Brain microvascular endothelial cell (primary cell): ENCODE measurements around the gene TTC16.

Experiments
- DNase-seq: peaks from one replicate; pipeline ENCODE4 v3.0.0-alpha.2; 2020
- H3K27ac ChIP-seq: fragments of 250-450 bp; sonication (Bioruptor Pico); 2 replicates; pipeline ENCODE4 v1.5.1; 2020; ENCODE audit warnings: mild to moderate bottlenecking, moderate library complexity
- H3K27me3 ChIP-seq: fragments of 250-450 bp; sonication (Bioruptor Pico); replicated peaks from 2 replicates; pipeline ENCODE4 v1.5.1; 2020; ENCODE audit warnings: mild to moderate bottlenecking
- H3K36me3 ChIP-seq: fragments of 250-450 bp; sonication (Bioruptor Pico); replicated peaks from 2 replicates; pipeline ENCODE4 v1.5.1; 2020; ENCODE audit warnings: mild to moderate bottlenecking
- H3K4me3 ChIP-seq: 2 replicates; pipeline ENCODE4 v1.5.1; 2011; ENCODE audit warnings: low read depth, mild to moderate bottlenecking, control low read depth, low read length, moderate library complexity
- in situ Hi-C: cut with HindIII; loops from 2 replicates; pipeline ENCODE4 v1.10.0; 2017; ENCODE audit warnings: low sequenced_read_pairs, low pct_ligation_motif_present
- TF ChIP-seq, protein P1 (sequence below): IDR thresholded peaks from 2 replicates; pipeline ENCODE4 v1.5.1; 2011; ENCODE audit warnings: low read depth, mild to moderate bottlenecking, moderate library complexity, low read length, control low read depth, inconsistent platforms; ENCODE audit errors: missing control alignments

The TTC16 gene

GRCh38 chr9:127769929-127770582 is 54.2 kb downstream of the TTC16 start:
- no peaks in the 10 kb centered on the region for H3K36me3 ChIP-seq

GRCh38 chr9:127770583-127770904 is 54.7 kb downstream of the TTC16 start:
- in situ Hi-C loops, result loop anchor here (25.0 kb wide), 1 partner anchor 92 kb away; the partner anchor contains the start of gene ENG
- no peaks in the 10 kb centered on the region for H3K36me3 ChIP-seq
- no peak for DNase-seq
- H3K27me3 ChIP-seq, result no peaks in the 10 kb centered on the region
- H3K27ac ChIP-seq, result no peak overlapping the region
- TF ChIP-seq, protein P1, sequence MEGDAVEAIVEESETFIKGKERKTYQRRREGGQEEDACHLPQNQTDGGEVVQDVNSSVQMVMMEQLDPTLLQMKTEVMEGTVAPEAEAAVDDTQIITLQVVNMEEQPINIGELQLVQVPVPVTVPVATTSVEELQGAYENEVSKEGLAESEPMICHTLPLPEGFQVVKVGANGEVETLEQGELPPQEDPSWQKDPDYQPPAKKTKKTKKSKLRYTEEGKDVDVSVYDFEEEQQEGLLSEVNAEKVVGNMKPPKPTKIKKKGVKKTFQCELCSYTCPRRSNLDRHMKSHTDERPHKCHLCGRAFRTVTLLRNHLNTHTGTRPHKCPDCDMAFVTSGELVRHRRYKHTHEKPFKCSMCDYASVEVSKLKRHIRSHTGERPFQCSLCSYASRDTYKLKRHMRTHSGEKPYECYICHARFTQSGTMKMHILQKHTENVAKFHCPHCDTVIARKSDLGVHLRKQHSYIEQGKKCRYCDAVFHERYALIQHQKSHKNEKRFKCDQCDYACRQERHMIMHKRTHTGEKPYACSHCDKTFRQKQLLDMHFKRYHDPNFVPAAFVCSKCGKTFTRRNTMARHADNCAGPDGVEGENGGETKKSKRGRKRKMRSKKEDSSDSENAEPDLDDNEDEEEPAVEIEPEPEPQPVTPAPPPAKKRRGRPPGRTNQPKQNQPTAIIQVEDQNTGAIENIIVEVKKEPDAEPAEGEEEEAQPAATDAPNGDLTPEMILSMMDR, result no peak
- peak overlapping the region; percentile 56 for H3K4me3 ChIP-seq

More at GRCh38 chr9:127769929-127770582, 54.2 kb downstream of the TTC16 start:
- in situ Hi-C loops, result loop anchor here (25.0 kb wide), 1 partner anchor 92 kb away; the partner anchor contains the start of gene ENG
- no peak overlapping the region for H3K27ac ChIP-seq
- H3K27me3 ChIP-seq, result no peaks in the 10 kb centered on the region
- no peak overlapping the region for H3K4me3 ChIP-seq
- TF ChIP-seq, protein P1, result no peak
- no peak for DNase-seq

GRCh38 chr9:127770905-127771569 is 55.2 kb downstream of the TTC16 start:
- TF ChIP-seq, protein P1, result no peak

GRCh38 chr9:127771570-127772189 is 55.8 kb downstream of the TTC16 start:
- H3K4me3 ChIP-seq, result peak overlapping the region; percentile 56
- TF ChIP-seq, protein P1, result no peak
- H3K27ac ChIP-seq, result no peak overlapping the region
- DNase-seq, result no peak
- H3K27me3 ChIP-seq, result no peaks in the 10 kb centered on the region
- in situ Hi-C loops, result loop anchor here (25.0 kb wide), 1 partner anchor 91 kb away; the partner anchor contains the start of gene ENG
- H3K36me3 ChIP-seq, result no peaks in the 10 kb centered on the region

More at GRCh38 chr9:127770905-127771569, 55.2 kb downstream of the TTC16 start:
- DNase-seq, result peak; percentile 97
- H3K27ac ChIP-seq, result no peak overlapping the region
- in situ Hi-C loops, result loop anchor here (25.0 kb wide), 1 partner anchor 91 kb away; the partner anchor contains the start of gene ENG
- no peaks in the 10 kb centered on the region for H3K36me3 ChIP-seq
- H3K27me3 ChIP-seq, result no peaks in the 10 kb centered on the region
- H3K4me3 ChIP-seq, result peak overlapping the region; percentile 56

GRCh38 chr9:127772603-127773002 is 56.7 kb downstream of the TTC16 start:
- no peak for DNase-seq
- Histone ChIP-seq H3K27me3 (no peaks in the 10 kb centered on the region), H3K27ac (no peak overlapping the region), H3K4me3 (no peak overlapping the region), H3K36me3 (no peaks in the 10 kb centered on the region)
- TF ChIP-seq, protein P1, result no peak
- in situ Hi-C loops, result loop anchor here (25.0 kb wide), 1 partner anchor 90 kb away; the partner anchor contains the start of gene ENG
